GM19238 (cell line): ENCODE results near the gene XPO5.

ENCODE experiments used
- DNase-seq: peaks from one replicate; pipeline ENCODE4 v3.0.0; 2011; ENCODE audit warnings: low spot score; ENCODE audit not compliant: insufficient read length

XPO5 gene

DNA sequence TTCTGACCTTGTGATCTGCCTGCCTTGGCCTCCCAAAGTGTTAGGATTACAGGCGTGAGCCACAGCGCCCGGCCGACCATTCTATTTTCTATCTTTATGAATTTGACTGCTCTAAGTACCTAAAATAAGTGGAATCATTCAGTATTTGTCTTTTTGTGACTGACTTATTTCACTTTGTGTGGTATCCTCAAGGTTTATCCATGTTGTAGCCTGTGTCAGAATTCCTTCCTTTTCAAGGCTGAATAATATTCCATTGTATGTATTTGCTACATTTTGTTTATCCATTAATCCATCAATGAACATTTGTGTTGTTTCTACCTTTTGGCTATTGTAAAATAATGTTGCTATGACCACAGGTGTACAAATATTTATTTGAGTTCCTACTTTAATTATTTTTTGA lies 103.3 kb downstream of the XPO5 start:
- no peak for DNase-seq
